Neutrophil (primary cell): Measurements from ENCODE around the gene MSRB1.

Experiments used
- H3K27ac ChIP-seq: fragments of 200-600 bp; sonication (generic); 2 replicates; pipeline ENCODE4 v1.5.1; 2016; ENCODE audit warnings: mild to moderate bottlenecking, moderate library complexity
- H3K27me3 ChIP-seq: fragments of 200-600 bp; sonication (generic); 2 replicates; pipeline ENCODE4 v1.6.0; 2016; ENCODE audit warnings: mild to moderate bottlenecking
- H3K36me3 ChIP-seq: fragments of 200-600 bp; sonication (generic); 2 replicates; pipeline ENCODE4 v1.5.1; 2017
- H3K4me1 ChIP-seq, 2 experiments: fragments of 200-600 bp in 1 of 2; sonication (generic) in 1 of 2; 1 replicate in 1 of 2; 2 replicates in 1 of 2; pipeline versions ENCODE4 v1.5.1 to v1.6.1; 2013 to 2016; ENCODE audit warnings: low read depth in 1 of 2, low read length in 1 of 2, mild to moderate bottlenecking in 1 of 2, moderate library complexity in 1 of 2; ENCODE audit not compliant: control insufficient read depth in 1 of 2, insufficient read depth in 1 of 2
- H3K4me3 ChIP-seq, 2 experiments: fragments of 200-600 bp in 1 of 2; sonication (generic) in 1 of 2; 1 replicate in 1 of 2; 2 replicates in 1 of 2; pipeline ENCODE4 v1.5.1; 2013 to 2016; ENCODE audit warnings: low read depth in 1 of 2, low read length in 1 of 2, mild to moderate bottlenecking in 1 of 2, moderate library complexity in 1 of 2
- H3K9me3 ChIP-seq: fragments of 200-600 bp; sonication (generic); 2 replicates; pipeline ENCODE4 v1.5.1; 2016
- TF ChIP-seq, protein P1 (sequence below): fragments of 200-600 bp; sonication (generic); IDR thresholded peaks from 2 replicates; pipeline ENCODE4 v1.5.1; 2016; ENCODE audit warnings: antibody characterized with exemption

The MSRB1 gene

DNA sequence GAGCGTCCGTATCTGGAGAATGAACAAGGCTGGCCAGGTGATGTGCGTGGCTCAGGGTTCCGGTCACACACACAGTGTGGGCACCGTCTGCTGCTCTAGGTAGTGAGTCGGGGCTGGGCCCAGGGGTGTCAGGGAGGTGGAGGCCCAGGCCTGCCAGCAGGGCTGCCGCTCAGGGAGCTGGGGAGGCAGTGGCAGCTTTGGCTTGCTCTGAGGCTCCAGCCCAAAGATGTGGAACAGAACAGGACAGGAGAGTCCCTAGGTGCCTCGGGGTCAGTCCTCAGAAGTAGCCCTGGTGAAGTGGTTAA is 33.2 kb upstream of the MSRB1 start:
- peaks cover 35% of the 10 kb centered on the region for H3K27me3 ChIP-seq
- H3K27ac ChIP-seq: no peak overlapping the region
- no peak overlapping the region for H3K4me3 ChIP-seq
- TF ChIP-seq, protein P1, sequence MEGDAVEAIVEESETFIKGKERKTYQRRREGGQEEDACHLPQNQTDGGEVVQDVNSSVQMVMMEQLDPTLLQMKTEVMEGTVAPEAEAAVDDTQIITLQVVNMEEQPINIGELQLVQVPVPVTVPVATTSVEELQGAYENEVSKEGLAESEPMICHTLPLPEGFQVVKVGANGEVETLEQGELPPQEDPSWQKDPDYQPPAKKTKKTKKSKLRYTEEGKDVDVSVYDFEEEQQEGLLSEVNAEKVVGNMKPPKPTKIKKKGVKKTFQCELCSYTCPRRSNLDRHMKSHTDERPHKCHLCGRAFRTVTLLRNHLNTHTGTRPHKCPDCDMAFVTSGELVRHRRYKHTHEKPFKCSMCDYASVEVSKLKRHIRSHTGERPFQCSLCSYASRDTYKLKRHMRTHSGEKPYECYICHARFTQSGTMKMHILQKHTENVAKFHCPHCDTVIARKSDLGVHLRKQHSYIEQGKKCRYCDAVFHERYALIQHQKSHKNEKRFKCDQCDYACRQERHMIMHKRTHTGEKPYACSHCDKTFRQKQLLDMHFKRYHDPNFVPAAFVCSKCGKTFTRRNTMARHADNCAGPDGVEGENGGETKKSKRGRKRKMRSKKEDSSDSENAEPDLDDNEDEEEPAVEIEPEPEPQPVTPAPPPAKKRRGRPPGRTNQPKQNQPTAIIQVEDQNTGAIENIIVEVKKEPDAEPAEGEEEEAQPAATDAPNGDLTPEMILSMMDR: no peak
- no peaks in the 10 kb centered on the region for H3K9me3 ChIP-seq
- H3K36me3 ChIP-seq: peaks cover 41% of the 10 kb centered on the region
- H3K4me1 ChIP-seq: peaks cover 14 to 15% of the 10 kb centered on the region in 2 experiments

- H3K36me3 ChIP-seq: peaks cover 41% of the 10 kb centered on the region
Observed at GRCh38 chr16:1975432-1976215, 32.6 kb upstream of the MSRB1 start.

DNA sequence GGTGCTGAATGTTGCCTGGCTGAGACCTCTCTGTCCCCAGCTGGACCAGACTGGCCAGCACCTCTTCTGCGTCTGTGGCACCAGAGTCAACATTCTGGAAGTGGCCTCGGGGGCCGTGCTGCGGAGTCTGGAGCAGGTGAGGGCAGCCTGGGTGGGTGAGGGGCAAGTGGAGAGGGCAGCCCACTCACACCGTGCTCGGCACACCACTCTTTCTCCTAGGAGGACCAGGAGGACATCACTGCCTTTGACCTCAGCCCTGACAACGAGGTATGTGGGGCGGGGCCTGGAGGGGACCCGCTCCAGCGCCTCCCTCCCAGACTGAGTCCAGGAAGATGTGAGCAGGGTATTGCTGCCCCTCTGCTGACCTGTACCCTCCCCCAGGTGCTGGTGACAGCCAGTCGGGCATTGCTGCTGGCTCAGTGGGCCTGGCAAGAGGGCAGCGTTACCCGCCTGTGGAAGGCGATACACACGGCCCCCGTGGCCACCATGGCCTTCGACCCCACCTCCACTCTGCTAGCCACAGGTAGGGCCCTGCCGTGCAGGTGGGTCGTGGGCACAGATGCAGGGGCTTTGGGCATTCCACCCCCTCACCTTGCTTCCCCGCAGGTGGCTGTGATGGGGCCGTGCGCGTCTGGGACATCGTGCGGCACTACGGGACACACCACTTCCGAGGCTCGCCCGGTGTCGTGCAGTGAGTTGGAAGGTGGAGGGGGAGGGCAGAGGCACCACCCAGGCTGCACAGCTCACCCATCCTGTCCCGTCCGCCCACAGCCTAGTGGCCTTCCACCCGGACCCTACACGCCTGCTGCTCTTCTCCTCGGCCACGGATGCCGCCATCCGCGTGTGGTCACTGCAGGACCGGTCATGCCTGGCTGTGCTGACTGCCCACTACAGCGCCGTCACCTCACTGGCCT is 31.4 kb upstream of the MSRB1 start:
- H3K4me1 ChIP-seq: peaks cover 19 to 22% of the 10 kb centered on the region in 2 experiments
- no peak overlapping the region for H3K4me3 ChIP-seq
- TF ChIP-seq, protein P1: no peak
- peaks cover 41% of the 10 kb centered on the region for H3K36me3 ChIP-seq
- peaks cover 18% of the 10 kb centered on the region for H3K27me3 ChIP-seq
- H3K9me3 ChIP-seq: no peaks in the 10 kb centered on the region
- no peak overlapping the region for H3K27ac ChIP-seq

More at GRCh38 chr16:1975432-1976215, 32.6 kb upstream of the MSRB1 start:
- H3K4me1 ChIP-seq: peaks cover 19 to 21% of the 10 kb centered on the region in 2 experiments
- H3K27ac ChIP-seq: no peak overlapping the region
- TF ChIP-seq, protein P1: no peak
- H3K4me3 ChIP-seq: no peak overlapping the region
- H3K27me3 ChIP-seq: peaks cover 30% of the 10 kb centered on the region
- no peaks in the 10 kb centered on the region for H3K9me3 ChIP-seq

DNA sequence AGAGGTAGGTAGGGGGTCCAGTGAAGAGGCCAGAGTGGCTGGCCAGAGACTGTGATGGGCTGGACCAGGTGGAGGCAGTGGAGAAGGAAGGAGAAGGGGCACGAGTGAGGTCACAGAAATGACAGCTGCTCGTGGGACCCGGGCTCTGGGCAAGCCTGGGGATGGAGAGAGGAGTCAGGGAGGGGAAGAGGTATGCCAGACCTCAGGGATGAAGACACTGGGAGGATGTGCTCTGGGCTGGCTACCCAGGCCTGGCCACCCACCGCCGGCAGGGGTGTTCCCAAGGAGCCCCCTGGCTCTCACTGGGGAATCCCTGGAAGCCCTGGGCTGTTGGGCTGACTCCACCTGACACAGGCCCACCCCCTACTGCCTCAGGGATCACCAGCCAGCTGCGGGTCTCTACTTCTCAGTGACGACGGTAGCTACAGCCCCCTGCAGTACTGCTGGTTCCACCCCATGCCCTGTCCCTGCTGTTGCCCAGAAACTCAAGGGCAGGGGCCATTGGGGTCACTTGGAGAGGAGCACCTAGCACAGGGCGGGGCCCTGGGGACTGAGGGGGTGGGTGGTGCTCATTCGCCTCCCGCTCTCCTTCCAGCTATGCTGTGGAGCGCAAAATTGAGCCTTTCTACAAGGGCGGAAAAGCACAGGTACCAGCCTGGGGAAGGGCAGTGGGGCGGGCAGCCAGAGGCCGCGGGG is 30.6 kb upstream of the MSRB1 start:
- H3K9me3 ChIP-seq: no peaks in the 10 kb centered on the region
- no peak overlapping the region for H3K4me3 ChIP-seq
- TF ChIP-seq, protein P1: no peak
- no peak overlapping the region for H3K27ac ChIP-seq
- peaks cover 19 to 22% of the 10 kb centered on the region in 2 experiments for H3K4me1 ChIP-seq
- peaks cover 41% of the 10 kb centered on the region for H3K36me3 ChIP-seq
- H3K27me3 ChIP-seq: peaks cover 9% of the 10 kb centered on the region

DNA sequence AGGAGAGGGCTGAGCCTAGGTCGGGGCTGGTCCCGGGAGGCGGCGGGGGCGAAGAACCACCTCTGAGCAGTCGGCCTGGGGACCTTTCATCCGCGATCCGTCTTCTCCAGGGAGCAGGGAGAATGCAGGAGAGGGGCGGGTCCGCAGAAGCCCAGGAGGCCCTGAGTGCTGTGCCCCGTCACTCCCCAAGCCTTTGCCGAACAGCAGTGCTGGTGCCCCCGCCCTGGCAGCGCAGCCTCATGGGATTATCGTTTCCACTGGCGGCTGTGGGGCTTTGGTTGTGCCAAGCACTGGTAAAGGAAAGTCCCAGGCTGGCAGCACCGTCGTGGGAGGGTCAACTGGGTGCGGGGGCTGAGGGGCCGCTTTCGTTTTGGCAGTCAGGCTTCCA is 29.5 kb upstream of the MSRB1 start:
- Histone ChIP-seq H3K36me3 (peaks cover 32% of the 10 kb centered on the region), H3K27ac (peak overlapping the region; percentile 96), H3K4me1 (peaks cover 19 to 22% of the 10 kb centered on the region in 2 experiments), H3K27me3 (no peaks in the 10 kb centered on the region), H3K9me3 (no peaks in the 10 kb centered on the region), H3K4me3 (peak overlapping the region; percentile 88 to 99)
- TF ChIP-seq, protein P1: no peak
